Suprapubic skin (tissue), 4 donors: Measurements from ENCODE around the gene CELF4. TPM values are rescaled to one million over a fixed set of nuclear protein-coding genes. Genes with fewer than 3 reads are reported as not detected.

Experiments used
- DNase-seq, 2 donors: peaks; one replicate each; pipeline ENCODE4 v3.0.0-alpha.2; 2019; ENCODE audit warnings: low spot score in 2 of 2
- H3K27ac ChIP-seq: fragments of 200-600 bp; sonication (generic); one replicate; pipeline ENCODE4 v1.5.1; 2019
- H3K27me3 ChIP-seq: fragments of 200-600 bp; sonication (generic); one replicate; pipeline ENCODE4 v1.5.1; 2019
- H3K36me3 ChIP-seq: fragments of 200-600 bp; sonication (generic); one replicate; pipeline ENCODE4 v1.5.1; 2019
- H3K4me1 ChIP-seq: fragments of 200-600 bp; sonication (generic); one replicate; pipeline ENCODE4 v1.5.1; 2019
- H3K4me3 ChIP-seq: fragments of 200-600 bp; sonication (generic); one replicate; pipeline ENCODE4 v1.5.1; 2019; ENCODE audit warnings: mild to moderate bottlenecking
- H3K9me3 ChIP-seq: fragments of 200-600 bp; sonication (generic); one replicate; pipeline ENCODE4 v1.5.1; 2019
- CTCF ChIP-seq, 2 donors: fragments of 200-600 bp in 1 of 2; fragments of 450-650 bp in 1 of 2; sonication (generic) in 1 of 2; IDR thresholded peaks; one replicate each; pipeline ENCODE4 v1.5.1; 2016 to 2019; ENCODE audit warnings: antibody characterized with exemption in 2 of 2, mild to moderate bottlenecking in 1 of 2, moderate library complexity in 1 of 2
- EP300 ChIP-seq: sonication (generic); formaldehyde crosslinking; IDR thresholded peaks from one replicate; pipeline ENCODE4 v1.6.1; 2017; ENCODE audit warnings: antibody characterized with exemption
- POLR2A ChIP-seq, 2 donors: fragments of 450-650 bp; IDR thresholded peaks; one replicate each; pipeline ENCODE4 v1.6.1; 2017; ENCODE audit warnings: antibody characterized with exemption in 2 of 2, mild to moderate bottlenecking in 2 of 2, moderate library complexity in 2 of 2
- POLR2AphosphoS5 ChIP-seq, 3 donors: sonication (generic); formaldehyde crosslinking; IDR thresholded peaks; one replicate each; pipeline ENCODE4 v1.6.1; 2017; ENCODE audit warnings: antibody characterized with exemption in 3 of 3
- WGBS: methylation state at CpG from one replicate; pipeline ENCODE4 v1.1.5; 2018; 5-methylcytosine and 5-hydroxymethylcytosine counted together
- total RNA-seq, 4 donors: library from RNA; depleted of rRNA; stranded (reverse); fragments of >200 nt; gene quantifications; one replicate each; pipeline ENCODE4 v1.1.0, GENCODE V29; 2016

CELF4 gene
- total RNA-seq, 4 donors from 2014 or later: not detected

DNA sequence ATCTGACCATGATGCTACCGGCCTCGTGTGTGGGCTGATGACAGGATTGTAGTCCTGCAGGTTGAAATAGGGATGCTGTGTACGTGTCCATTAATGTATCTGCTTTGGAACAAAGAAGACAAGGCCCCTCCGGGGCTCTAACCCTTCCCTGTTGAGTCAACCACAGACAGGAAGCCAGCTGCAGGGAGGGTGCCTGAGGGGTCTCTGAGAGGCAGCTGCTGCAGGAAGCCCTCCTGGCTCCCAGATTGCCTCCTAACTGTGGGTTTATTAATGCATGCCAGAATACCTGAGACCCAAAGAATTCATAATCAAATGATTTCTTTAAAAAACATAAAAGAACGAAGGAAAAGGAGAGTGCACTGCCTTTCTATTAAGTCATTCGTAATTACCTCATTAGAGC lies 140.4 kb downstream of the CELF4 start:
- Histone ChIP-seq H3K4me3 (no peak overlapping the region), H3K9me3 (no peaks in the 10 kb centered on the region), H3K36me3 (no peaks in the 10 kb centered on the region), H3K27me3 (no peaks in the 10 kb centered on the region), H3K4me1 (no peaks in the 10 kb centered on the region), H3K27ac (no peak overlapping the region)
- no peak for DNase-seq
- no peak for TF ChIP-seq CTCF (IDR thresholded peaks at IDR 0.05)
- TF ChIP-seq POLR2AphosphoS5 (IDR thresholded peaks at IDR 0.05): no peak
- TF ChIP-seq POLR2A (IDR thresholded peaks at IDR 0.05): no peak
- no peak for TF ChIP-seq EP300
- WGBS: 66% methylated on average over 6 of the region's 6 CpGs

DNA sequence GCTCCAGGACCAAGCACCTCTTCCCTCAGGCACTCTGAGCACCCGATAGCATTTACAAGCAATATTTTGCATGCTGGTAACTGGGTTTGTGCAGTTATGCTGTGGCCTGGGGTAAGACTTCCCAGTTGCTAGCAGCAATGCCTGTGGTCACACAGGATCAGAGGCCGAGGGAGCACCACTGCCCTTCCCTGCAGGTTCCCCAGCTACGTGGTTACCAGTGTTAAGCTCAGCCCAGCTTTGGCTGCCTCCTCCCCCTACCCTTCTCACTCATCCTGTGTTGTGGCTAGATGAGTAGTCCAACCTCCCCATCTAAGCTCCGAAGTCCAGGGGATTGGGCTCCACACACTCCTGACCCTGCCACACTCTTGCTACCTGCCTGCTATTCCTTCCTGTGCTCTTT lies 141.1 kb downstream of the CELF4 start:
- no peaks in the 10 kb centered on the region for H3K9me3 ChIP-seq
- 94% methylated on average over 2 of the region's 4 CpGs for WGBS
- H3K36me3 ChIP-seq: no peaks in the 10 kb centered on the region
- H3K4me1 ChIP-seq: no peaks in the 10 kb centered on the region
- DNase-seq: no peak
- H3K4me3 ChIP-seq: no peak overlapping the region
- TF ChIP-seq CTCF (IDR thresholded peaks at IDR 0.05) (no peak), POLR2AphosphoS5 (IDR thresholded peaks at IDR 0.05) (no peak), POLR2A (IDR thresholded peaks at IDR 0.05) (no peak), EP300 (no peak)
- H3K27me3 ChIP-seq: peaks cover 4% of the 10 kb centered on the region
- no peak overlapping the region for H3K27ac ChIP-seq

GRCh38 chr18:37422596-37422995 lies 143.0 kb downstream of the CELF4 start:
- DNase-seq: no peak
- Histone ChIP-seq H3K4me1 (no peaks in the 10 kb centered on the region), H3K27me3 (peaks cover 6% of the 10 kb centered on the region), H3K4me3 (no peak overlapping the region), H3K9me3 (no peaks in the 10 kb centered on the region), H3K36me3 (no peaks in the 10 kb centered on the region), H3K27ac (no peak overlapping the region)
- 73% methylated on average over 6 of the region's 6 CpGs for WGBS
- TF ChIP-seq POLR2A (IDR thresholded peaks at IDR 0.05) (no peak), POLR2AphosphoS5 (IDR thresholded peaks at IDR 0.05) (no peak)

DNA sequence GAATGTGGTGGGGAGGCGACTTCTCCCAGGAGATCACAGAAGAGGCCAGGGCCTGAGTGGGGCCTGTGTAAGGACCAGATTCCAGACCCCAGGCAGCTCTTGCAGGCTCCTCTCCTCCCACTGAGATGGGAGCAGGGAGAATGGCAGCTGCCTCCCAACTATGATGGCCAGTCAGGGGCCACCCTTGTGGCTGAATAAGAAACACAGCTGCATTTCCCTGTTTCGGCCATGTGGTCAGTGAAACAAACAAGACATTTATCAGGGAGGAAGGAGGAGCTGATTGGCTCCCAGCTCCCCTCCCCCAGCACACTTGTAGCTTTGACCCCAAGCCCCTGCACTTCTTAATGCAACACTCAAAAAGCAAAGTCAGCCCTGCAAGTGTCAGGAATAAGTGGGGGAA lies 143.5 kb downstream of the CELF4 start:
- Histone ChIP-seq H3K4me1 (no peaks in the 10 kb centered on the region), H3K27me3 (peaks cover 6% of the 10 kb centered on the region), H3K9me3 (no peaks in the 10 kb centered on the region), H3K36me3 (no peaks in the 10 kb centered on the region), H3K4me3 (no peak overlapping the region), H3K27ac (no peak overlapping the region)
- TF ChIP-seq POLR2A (IDR thresholded peaks at IDR 0.05): no peak
- TF ChIP-seq CTCF (IDR thresholded peaks at IDR 0.05): no peak
- no peak for TF ChIP-seq EP300
- no peak for TF ChIP-seq POLR2AphosphoS5 (IDR thresholded peaks at IDR 0.05)
- no peak for DNase-seq
- 88% methylated on average over 2 of the region's 2 CpGs for WGBS

- Histone ChIP-seq H3K27ac (no peak overlapping the region), H3K36me3 (no peaks in the 10 kb centered on the region), H3K4me1 (no peaks in the 10 kb centered on the region), H3K4me3 (no peak overlapping the region), H3K9me3 (no peaks in the 10 kb centered on the region), H3K27me3 (peaks cover 6% of the 10 kb centered on the region)
- no peak for DNase-seq
- 82% methylated on average over 14 of the region's 16 CpGs for WGBS
- TF ChIP-seq CTCF (IDR thresholded peaks at IDR 0.05): no peak
- no peak for TF ChIP-seq POLR2A (IDR thresholded peaks at IDR 0.05)
- no peak for TF ChIP-seq EP300
- TF ChIP-seq POLR2AphosphoS5 (IDR thresholded peaks at IDR 0.05): no peak
Measured at GRCh38 chr18:37421341-37422077, 144.1 kb downstream of the CELF4 start.
